ENCODE data around the gene MRPL23.

- no peak for TF ChIP-seq CTCF (IDR thresholded peaks at IDR 0.05)
- TF ChIP-seq POLR2A (IDR thresholded peaks at IDR 0.05) = no peak
- no peak for TF ChIP-seq POLR2AphosphoS5 (IDR thresholded peaks at IDR 0.05; ENCODE audit: insufficient read depth in 1 of 2, low read depth in 1 of 2)
Measured at GRCh38 chr11:1935156-1936071, 11.7 kb upstream of the MRPL23 start.
